ENCODE measurements around the gene TTC33.
"Not testable (repeated sequence)": the region's sequence is repeated elsewhere in the genome, so short reads cannot be mapped to it uniquely, and the experiment has no call there.

TTC33 gene

DNA sequence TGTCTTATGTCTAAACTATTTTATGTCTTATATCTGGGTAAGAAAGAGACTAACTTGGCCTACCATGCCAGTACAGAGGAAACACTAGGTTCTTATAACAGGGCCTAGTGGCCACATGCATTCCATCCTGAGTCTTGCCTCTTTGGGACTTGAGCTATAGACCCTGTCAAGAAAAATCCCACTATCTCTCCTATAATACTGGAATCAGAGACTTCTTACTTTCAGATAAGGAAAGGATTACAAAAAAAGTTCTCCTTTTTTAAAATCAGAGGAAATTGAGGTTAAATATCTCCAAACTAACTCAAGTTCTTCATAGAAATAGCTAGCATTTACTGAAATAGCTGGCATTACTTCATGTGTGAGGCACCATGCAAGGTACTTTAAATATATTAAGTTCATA lies 41.8 kb downstream of the TTC33 start:
- DNase-seq: no peak

DNA sequence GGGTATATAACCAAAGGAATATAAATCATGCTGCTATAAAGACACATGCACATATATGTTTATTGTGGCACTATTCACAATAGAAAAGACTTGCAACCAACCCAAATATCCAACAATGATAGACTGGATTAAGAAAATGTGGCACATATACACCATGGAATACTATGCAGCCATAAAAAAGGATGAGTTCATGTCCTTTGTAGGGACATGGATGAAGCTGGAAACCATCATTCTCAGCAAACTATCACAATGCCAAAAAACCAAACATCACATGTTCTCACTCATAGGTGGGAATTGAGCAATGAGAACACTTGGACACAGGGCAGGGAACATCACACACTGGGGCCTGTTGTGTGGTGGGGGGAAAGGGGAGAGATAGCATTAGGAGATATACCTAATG lies 45.2 kb downstream of the TTC33 start:
- DNase-seq: not testable (repeated sequence)

DNA sequence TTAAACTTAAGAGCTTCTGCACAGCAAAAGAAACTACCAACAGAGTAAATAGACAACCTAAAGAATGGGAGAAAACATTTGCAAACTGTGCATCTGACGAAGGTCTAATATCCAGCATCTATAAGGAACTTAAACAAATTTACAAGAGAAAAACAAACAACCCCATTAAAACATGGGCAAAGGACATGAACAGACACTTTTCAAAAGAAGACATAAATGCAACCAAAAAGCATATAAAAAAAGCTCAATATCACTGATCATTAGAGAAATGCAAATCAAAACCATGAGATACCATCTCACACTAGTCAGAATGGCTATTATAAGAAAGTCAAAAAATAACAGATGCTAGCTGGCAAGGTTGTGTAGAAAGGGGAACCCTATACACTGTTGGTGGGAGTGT lies 50.3 kb downstream of the TTC33 start:
- DNase-seq: not testable (repeated sequence)

DNA sequence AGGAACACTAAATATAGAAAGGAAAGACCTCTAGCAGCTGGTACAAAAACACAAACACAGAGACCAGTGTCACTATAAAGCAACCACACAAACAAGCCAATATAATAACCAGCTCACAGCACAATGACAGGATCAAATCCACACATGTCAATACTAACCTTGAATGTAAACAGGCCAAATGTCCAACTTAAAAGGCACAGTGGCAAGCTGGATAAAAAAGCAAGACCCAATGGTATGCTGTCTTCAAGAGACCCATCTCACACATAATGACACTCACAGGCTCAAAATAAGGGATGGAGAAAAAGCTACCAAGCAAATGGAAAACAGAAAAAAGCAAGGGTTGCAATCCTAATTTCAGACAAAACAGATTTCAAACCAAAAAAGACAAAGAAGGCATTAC lies 53.7 kb downstream of the TTC33 start:
- DNase-seq: not testable (repeated sequence)

DNA sequence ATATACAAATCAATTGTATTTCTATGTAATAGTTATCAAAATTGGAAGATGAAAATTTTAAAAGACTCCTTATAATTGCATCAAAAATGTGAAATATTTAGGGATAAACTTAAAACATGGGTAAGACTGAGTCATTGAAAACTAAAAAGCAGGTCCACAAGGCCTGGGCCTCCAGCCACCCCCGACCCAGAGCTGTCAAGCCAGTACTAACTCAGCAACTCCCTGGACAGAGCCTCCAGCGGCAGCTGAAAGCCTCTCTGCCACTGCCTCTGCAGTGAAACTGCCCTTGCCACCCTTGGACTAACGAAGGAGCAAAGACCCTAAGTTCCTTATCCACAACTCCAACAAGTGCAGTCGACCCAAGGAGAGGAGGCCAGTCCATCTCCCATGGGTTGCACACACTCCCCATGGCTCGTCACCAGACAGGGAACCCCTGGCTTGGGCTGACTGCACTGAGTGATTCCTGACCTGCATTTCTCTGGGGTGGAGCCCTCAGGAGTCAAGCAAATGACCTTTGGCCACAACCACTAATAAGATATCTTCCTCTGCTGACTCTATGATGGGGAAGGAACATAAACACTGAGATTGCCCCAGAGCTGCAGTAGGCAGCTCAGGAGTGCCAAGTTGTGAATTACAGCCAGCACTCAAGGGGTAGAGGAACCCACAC lies 55.5 kb downstream of the TTC33 start:
- DNase-seq: no peak

DNA sequence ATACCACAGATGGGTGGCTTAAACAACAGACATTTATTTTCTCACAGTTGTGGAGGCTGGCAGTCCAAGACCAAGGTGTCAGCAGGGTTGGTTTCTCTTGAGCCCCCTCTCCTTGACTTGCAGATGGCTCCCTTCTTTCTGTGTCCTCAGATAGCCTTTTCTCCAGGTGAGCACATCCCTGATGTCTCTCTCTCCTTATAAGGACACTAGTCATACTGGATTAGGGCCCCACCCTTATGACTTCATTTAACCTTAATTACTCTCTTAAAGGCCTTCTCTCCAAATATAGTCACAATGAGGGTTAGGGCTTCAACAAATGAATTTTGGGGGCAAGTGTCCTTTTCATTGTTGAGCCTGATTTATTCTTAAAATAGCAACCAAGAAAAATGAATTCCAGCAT lies 61.3 kb downstream of the TTC33 start:
- DNase-seq: no peak

DNA sequence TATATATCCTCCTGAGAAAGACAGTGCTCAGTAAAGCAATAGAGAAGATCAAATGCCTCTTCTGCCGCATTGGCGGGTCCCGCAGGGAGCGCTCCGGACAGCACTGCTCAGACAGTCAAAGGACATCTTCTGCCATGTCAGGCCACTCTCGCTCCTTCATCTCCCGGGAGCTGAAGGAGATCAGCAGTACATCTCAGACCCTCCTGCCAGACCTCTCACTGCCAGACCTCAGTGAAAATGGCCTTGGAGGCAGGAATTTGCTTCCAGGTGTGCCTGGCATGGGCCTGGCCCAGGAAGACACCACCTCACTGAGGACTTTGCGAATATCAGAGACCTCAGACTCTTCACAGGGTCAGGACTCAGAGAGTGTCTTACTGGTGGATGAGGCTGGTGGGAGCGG lies 63.9 kb downstream of the TTC33 start:
- no peak for DNase-seq

DNA sequence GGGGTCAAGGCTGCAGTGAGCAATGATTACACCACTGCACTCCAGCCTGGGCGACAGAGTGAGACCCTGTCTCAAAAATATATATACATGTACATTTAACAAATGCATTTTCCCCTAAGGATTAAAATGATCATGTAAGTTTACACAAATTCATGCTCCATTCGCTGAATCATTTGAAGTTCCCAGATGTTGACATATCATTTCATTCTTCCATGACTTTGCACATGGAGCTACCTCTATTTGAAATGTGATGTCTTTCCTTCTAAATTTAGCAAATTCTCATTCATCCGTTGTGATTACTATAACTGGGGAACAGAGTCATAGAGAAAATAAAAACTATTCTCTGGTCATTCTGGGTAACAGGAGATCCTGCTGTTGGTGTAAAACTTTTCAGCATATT lies 65.5 kb downstream of the TTC33 start:
- no peak for DNase-seq

DNA sequence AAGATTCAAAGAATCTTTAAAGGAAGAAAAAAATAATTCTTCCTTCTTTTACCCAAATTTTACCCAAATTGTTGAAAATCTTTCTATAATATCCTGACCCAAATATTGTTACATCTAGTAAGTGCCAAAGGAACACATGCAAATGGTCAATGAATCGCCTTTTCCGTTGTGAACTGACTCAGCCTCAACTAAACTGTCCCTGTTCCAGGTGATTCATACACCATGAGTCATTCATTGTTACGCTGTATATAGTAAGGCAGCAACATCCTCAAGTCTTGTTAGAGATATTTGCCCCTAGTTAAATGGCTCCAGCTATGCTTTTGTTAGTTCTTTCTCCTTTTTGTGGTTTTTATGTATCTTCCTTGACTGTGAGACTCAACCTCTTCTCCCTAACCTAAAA lies 66.3 kb downstream of the TTC33 start:
- DNase-seq: no peak

DNA sequence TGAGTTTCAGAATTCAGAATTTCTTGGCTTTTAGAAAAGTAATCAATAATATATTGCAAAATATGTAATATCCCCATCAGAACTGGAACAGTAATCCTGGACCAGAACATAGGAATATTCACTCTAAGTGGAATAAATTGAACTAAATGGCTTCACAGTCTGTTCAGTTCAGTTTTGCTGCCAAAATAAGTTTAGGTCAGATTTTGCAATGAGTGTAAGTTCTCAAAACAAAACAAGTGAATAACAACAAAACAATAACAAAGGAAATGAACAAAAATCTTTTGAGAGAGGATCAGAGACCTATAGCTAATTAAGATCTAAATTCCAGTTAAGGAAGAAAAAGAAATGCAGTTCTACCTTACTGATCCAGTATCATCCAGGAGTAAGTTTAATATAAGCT lies 66.8 kb downstream of the TTC33 start:
- no peak for DNase-seq

DNA sequence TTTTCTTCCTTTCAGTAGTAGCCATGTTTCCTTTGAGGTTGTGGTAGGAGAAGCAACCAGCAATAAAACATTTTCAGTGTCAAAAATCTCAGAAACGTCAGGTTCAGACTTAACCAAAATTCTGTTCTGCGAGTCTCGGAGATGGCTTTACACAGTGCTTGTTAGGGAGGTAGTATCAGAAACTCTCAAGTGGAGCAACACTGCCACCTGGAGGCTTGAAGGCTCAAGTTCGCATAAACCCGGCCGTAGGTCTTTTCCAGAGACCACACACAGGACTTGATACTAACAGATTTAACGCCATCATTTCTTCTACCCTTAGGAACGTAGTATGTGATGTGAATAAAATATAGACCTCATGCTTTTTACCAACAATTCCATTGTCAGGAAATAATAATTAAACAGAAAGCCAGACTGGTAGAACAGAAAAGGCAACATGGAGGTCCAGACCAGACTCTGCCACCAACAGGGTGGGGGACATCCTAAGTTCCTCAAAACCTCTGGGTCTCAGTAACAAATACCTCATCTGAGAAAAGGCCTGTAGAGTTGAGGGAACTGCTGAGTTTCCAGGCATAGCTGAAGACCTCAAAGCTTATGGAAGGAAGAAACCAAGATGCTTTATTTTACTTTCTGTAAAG lies 67.5 kb downstream of the TTC33 start:
- DNase-seq: no peak

DNA sequence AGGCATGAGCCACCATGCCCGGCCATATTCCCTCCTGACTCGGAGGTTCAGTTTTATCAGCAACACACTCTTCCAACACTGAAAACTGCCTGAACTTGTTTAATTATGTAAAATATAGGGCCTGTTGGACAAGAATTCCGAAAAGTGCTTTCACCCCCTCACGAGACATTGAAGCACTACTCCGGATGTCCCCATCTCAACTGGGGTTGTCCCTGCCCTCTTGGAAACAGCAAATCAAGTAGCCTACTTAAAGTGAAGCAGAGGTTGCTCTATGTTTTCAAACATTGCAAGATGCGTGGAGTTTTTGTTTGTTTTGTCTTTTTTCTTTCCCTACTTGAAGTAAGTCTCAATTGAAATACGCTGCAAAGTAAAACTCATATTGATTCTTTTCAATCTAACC lies 68.4 kb downstream of the TTC33 start:
- no peak for DNase-seq

DNA sequence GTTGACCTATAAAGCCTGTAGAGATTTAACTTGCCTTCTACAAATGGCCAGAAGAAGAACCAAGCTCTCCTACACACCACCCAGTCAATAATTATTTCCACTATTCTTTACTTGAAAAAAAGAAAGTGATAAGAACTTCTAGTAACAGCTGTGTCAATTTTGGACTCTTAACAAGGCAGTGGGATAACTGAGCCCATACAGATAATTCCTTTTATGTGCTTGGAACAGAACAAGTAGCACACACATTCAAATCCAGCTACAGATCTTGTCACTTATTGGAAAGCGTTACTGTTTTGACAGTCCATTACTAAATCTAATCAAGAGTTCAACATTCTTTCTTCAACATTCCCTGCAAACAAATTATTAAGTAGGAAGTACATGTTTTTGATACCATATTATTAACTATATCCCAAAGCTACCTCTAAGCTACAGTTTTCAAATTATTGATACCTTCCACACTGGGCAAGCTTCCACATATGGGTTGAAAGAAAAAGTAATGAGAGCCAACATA lies 69.7 kb downstream of the TTC33 start:
- no peak for DNase-seq

DNA sequence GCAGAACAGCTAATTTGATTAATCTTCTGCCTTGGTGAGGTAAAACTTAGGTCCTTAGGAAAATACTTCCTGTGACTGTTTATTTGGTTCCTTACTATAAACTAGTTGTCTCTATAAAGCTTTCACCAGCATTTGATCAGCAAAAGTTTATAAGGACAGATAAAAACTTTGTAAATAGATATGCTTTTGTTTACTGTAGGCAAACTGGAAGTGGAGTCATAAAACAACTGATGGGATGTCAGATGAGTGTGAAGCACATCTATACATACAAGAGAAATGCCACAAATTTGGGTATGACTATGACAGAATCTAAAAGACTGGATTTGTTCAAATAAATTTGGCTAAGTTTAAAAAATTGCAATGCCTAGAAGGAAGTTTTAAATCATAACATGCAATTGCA lies 70.6 kb downstream of the TTC33 start:
- DNase-seq: no peak

DNA sequence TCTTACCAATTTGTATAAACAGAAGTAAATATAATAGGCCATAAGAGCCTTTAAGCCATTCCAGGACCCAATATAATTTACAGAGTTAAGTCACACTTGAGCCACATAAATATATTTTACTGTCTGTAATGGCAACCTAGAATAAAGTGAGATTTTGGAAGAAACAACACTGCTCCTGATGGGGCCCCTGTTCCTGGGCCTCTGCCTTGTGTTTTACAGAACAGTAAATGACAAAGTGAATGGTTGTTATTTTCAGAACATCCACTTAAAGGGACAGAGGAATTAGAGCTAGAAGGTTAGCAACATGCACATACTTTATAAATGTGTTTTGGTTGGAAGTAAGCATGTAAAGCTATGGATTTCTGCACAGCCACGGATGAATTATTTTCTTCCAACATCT lies 72.5 kb downstream of the TTC33 start:
- DNase-seq: no peak

DNA sequence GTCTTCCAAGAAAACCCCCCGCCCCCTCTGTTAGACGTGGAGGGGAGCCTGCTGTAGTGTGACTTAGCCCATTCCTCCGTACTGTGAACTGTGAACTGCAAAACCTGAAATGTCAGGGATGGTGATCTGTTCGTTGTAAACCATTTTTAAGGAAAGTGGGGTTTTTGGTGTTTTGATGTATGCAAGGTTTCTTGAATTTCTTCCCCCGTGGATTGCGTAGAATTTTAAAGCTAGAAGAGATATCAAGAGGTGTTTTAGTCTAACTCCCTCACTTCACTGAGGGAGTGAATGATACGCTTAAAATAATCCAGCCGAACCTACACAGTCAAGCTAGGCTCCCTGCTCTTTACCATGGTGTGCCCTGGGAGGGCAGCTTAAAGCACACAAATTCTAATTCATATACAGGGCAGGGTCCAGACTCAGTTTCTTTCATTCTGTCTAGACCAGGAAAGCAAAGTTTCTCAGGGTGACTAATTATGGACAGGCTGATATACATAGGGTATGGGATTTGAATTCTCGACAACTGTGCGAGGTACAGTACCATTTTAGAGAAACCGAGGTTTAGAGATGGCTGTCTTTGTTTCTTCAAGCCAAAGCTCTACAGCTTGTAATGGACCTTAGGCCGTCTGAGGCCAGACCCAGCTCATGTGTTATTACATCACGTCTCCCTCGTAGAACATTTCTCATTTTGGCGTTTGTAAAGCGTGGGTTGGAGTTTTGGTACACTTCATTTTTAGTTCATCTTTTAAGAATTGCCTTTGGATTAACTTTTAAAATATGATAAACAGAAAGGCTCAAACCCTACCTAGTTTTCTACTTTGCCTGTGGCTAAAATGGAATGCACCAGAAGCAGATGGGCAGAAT lies 73.4 kb downstream of the TTC33 start:
- DNase-seq: no peak

DNA sequence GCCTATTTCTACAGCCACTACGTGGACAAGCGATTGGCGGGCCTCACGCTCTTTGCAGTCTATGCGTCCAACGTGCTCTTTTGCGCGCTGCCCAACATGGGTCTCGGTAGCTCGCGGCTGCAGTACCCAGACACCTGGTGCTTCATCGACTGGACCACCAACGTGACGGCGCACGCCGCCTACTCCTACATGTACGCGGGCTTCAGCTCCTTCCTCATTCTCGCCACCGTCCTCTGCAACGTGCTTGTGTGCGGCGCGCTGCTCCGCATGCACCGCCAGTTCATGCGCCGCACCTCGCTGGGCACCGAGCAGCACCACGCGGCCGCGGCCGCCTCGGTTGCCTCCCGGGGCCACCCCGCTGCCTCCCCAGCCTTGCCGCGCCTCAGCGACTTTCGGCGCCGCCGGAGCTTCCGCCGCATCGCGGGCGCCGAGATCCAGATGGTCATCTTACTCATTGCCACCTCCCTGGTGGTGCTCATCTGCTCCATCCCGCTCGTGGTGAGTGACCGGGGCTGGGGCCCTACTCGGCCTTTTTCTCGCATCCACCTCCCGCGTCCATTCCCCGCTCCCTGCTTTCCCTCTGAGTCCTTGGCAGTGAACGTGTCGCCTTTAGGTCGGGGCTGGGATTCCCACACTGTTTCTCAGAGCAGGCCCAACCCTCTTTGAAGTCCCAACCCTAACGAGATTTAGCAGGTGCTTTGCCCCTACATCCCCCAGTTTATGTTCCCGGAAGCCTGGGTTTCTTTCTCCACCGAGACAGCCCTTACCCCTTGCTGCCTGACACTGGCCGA lies 74.2 kb downstream of the TTC33 start:
- peak; percentile 18 for DNase-seq

DNA sequence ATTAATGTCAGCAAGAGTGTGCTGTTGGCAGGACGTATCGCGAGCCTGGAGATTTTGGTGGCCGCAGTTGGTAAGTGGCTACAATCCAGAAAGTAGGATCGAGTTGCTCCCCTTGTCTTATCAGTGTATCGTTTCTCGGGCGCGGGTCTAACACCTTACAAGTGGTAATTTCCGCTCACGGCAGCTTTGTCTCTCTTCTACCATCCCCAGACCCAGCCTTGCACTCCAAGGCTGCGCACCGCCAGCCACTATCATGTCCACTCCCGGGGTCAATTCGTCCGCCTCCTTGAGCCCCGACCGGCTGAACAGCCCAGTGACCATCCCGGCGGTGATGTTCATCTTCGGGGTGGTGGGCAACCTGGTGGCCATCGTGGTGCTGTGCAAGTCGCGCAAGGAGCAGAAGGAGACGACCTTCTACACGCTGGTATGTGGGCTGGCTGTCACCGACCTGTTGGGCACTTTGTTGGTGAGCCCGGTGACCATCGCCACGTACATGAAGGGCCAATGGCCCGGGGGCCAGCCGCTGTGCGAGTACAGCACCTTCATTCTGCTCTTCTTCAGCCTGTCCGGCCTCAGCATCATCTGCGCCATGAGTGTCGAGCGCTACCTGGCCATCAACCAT lies 74.9 kb downstream of the TTC33 start:
- peak; percentile 20 for DNase-seq

DNA sequence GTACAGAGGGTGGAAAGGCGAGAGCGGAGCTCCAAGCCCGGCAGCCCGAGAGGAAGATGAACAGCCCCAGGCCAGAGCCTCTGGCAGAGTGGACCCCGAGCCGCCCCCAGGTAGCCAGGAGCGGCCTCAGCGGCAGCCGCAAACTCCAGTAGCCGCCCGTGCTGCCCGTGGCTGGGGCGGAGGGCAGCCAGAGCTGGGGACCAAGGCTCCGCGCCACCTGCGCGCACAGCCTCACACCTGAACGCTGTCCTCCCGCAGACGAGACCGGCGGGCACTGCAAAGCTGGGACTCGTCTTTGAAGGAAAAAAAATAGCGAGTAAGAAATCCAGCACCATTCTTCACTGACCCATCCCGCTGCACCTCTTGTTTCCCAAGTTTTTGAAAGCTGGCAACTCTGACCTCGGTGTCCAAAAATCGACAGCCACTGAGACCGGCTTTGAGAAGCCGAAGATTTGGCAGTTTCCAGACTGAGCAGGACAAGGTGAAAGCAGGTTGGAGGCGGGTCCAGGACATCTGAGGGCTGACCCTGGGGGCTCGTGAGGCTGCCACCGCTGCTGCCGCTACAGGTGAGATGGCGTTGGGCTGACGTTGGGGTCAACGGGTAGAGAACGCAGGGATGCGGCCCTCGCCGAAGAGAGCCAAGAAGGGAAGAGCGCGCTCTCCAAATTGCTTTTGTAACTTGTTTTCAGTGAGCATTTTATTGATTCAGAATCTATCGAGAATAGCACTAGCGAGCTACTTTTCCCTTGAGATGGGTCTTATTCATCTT lies 75.7 kb downstream of the TTC33 start, which contains the start of gene PTGER4:
TSS of gene PTGER4 (plus strand) at position 3 of the 769 bp plus-strand sequence. CDS start 1,079 bp downstream, outside the sequence.
- DNase-seq: peak; percentile 13

DNA sequence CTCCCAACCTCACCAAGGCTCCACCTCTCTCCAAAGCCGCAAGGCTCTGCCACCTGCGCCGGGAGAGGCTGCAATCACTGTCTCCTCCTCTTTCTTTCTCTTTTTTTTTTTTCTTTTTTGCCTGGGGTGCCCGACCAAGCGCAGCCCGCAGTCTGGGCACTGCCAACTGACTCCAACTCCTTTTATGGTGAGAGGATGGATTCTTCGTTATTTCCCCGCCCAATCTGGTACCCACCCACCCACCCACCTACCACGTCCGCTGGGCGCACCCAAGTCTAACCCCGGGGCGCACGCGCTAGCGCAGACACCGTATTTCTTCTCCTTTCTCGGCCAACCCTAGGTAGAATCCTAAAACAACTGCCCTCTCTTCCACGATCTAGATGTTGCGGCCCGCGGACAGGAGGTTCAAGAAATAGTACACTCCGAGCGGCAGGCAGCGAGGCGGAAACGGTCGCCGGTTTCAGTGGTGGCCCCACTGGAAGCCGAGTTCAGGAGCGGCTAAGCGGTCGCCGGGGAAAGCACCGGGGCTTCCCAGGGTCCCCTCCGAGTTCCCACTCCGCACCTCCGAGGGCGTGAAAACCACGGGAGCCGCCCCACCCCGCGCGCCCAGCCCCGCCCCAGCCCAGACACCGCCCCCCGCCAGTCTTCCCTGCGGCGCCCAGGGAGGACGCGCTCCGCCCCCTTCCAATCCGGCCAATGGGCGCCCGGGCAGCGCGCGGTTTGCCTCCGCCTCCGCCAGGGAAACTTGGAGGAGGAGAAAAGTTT lies 76.4 kb downstream of the TTC33 start:
- peak; percentile 94 for DNase-seq
